Right lobe of liver (tissue), 4 donors: ENCODE results near the gene HERPUD2.

Experiments used
- CTCF ChIP-seq, 4 donors: fragments of 200-600 bp in 3 of 4; fragments of 450-650 bp in 1 of 4; IDR thresholded peaks; one replicate each; pipeline versions ENCODE4 v1.5.1 to v1.8.0; 2016 to 2022; ENCODE audit warnings: antibody characterized with exemption in 4 of 4, mild to moderate bottlenecking in 2 of 4
- POLR2A ChIP-seq: fragments of 450-650 bp; IDR thresholded peaks from one replicate; pipeline ENCODE4 v1.6.1; 2017; ENCODE audit warnings: antibody characterized with exemption, mild to moderate bottlenecking
- donor health status: DM: no; HTN: no; CAD: no.
- donor health status: DM: no; HTN: no; CAD: no.
- donor health status: DM: no; HTN: yes; CAD: no.

DNA sequence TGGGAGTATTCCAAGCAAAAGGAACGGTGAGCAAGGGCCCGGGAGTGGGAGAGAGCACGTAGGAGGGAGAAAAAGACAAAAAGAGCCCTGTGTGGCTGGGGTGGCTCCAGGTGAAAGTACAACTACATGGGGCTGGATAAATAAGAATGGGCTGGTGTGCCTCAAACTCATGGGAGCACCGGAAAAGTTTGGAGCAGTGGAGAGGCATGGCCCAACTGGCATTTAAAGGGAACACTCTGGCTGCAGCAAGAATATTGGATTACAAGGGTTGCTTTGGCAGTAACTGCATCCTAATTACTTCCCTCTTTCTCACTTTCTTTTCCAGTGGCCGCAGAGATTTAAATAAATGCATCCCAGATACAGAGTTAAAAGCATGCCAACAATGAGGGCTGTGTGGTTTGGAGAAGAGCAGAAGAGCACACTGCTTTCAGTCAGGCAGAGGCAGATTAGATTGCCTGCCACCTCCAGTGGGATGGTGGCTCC is 39.1 kb upstream of the HERPUD2 start:
- TF ChIP-seq CTCF (IDR thresholded peaks at IDR 0.05) (no peak), POLR2A (no peak)
